HG03196 (cell line): ENCODE data around the gene MMD.

Experiments used
- ATAC-seq: cut with Tn5 transposase; IDR thresholded peaks from one replicate; pipeline ENCODE4 v1.9.1; 2021; ENCODE audit not compliant: unreplicated experiment

The MMD gene

GRCh38 chr17:55354010-55354409 is 67.6 kb downstream of the MMD start:
- ATAC-seq: no peak

- no peak for ATAC-seq
Measured at GRCh38 chr17:55351226-55351625, 70.4 kb downstream of the MMD start.

GRCh38 chr17:55350825-55351205 is 70.8 kb downstream of the MMD start:
- no peak for ATAC-seq

GRCh38 chr17:55348749-55349354 is 72.8 kb downstream of the MMD start:
- peak; percentile 60 for ATAC-seq

- ATAC-seq: no peak
Measured at GRCh38 chr17:55347341-55347740, 74.3 kb downstream of the MMD start.

- ATAC-seq: no peak
Measured at GRCh38 chr17:55346658-55347057, 75.0 kb downstream of the MMD start.

GRCh38 chr17:55345132-55345531 is 76.5 kb downstream of the MMD start:
- ATAC-seq: no peak

- ATAC-seq: no peak
Measured at GRCh38 chr17:55344514-55344997, 77.1 kb downstream of the MMD start.

GRCh38 chr17:55343900-55344513 is 77.6 kb downstream of the MMD start:
- ATAC-seq: no peak

GRCh38 chr17:55342800-55343585 is 78.6 kb downstream of the MMD start:
- ATAC-seq: no peak
